GM21576 (cell line): Measurements from ENCODE around the gene SGF29.
"Not testable (repeated sequence)": the region's sequence is repeated elsewhere in the genome, so short reads cannot be mapped to it uniquely, and the experiment has no call there.

Source experiments
- ATAC-seq: cut with Tn5 transposase; IDR thresholded peaks from one replicate; pipeline ENCODE4 v1.9.1; 2021; ENCODE audit warnings: mild to moderate bottlenecking, moderate library complexity; ENCODE audit not compliant: unreplicated experiment

The SGF29 gene

GRCh38 chr16:28532940-28533647 is 20.6 kb upstream of the SGF29 start:
- ATAC-seq = no peak

- no peak for ATAC-seq
Observed at GRCh38 chr16:28534542-28535373, 19.0 kb upstream of the SGF29 start.

- ATAC-seq = no peak
Observed at GRCh38 chr16:28537076-28537475, 16.6 kb upstream of the SGF29 start.

- ATAC-seq = no peak
Observed at GRCh38 chr16:28537964-28538732, 15.6 kb upstream of the SGF29 start.

GRCh38 chr16:28538733-28539596 is 14.8 kb upstream of the SGF29 start, which contains the start of gene NUPR1:
Gene NUPR1, minus strand, starts transcription at chr16:28538974. Its CDS starts 67 bp downstream, at chr16:28538907.
- no peak for ATAC-seq

GRCh38 chr16:28540346-28540745 is 13.4 kb upstream of the SGF29 start:
- no peak for ATAC-seq

- ATAC-seq = no peak
Observed at GRCh38 chr16:28542646-28543045, 11.1 kb upstream of the SGF29 start.

- ATAC-seq = no peak
Observed at GRCh38 chr16:28543072-28543471, 10.6 kb upstream of the SGF29 start.

- ATAC-seq = no peak
Observed at GRCh38 chr16:28544998-28545397, 8.7 kb upstream of the SGF29 start.

GRCh38 chr16:28545964-28546363 is 7.8 kb upstream of the SGF29 start:
- ATAC-seq = not testable (repeated sequence)

GRCh38 chr16:28546626-28547025 is 7.1 kb upstream of the SGF29 start:
- ATAC-seq = no peak

GRCh38 chr16:28548306-28548802 is 5.4 kb upstream of the SGF29 start:
- ATAC-seq = no peak

GRCh38 chr16:28549301-28549899 is 4.3 kb upstream of the SGF29 start:
- ATAC-seq = no peak

GRCh38 chr16:28554634-28555423 is 1.1 kb downstream of the SGF29 start:
- no peak for ATAC-seq

GRCh38 chr16:28555561-28555960 is 1.8 kb downstream of the SGF29 start:
- ATAC-seq = no peak

GRCh38 chr16:28556914-28557320 is 3.2 kb downstream of the SGF29 start:
- no peak for ATAC-seq

- ATAC-seq = no peak
Observed at GRCh38 chr16:28558456-28558855, 4.7 kb downstream of the SGF29 start.

- ATAC-seq = no peak
Observed at GRCh38 chr16:28561557-28562187, 8.0 kb downstream of the SGF29 start.

- no peak for ATAC-seq
Observed at GRCh38 chr16:28562199-28562598, 8.5 kb downstream of the SGF29 start.
